ENCODE results near the gene UACA.

Gene UACA

DNA sequence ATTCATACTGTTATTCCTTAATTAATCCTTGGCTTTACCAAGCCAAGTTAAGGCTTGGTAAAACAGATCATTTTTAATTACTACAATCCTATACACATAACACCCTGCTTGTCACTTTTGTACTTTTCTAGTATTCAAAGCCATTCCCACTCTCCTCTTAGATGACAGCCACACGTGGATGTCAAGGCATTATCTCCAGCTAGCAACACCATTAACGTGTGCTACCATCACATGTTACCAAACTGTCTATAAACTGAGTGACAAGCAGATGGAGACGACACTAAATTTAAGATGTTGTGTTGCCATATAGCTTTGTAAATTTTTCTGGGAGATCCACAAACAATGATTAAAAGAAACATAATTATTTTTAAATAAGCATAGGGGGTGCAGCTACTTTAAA is 103.7 kb downstream of the UACA start:
- no peak for DNase-seq

DNA sequence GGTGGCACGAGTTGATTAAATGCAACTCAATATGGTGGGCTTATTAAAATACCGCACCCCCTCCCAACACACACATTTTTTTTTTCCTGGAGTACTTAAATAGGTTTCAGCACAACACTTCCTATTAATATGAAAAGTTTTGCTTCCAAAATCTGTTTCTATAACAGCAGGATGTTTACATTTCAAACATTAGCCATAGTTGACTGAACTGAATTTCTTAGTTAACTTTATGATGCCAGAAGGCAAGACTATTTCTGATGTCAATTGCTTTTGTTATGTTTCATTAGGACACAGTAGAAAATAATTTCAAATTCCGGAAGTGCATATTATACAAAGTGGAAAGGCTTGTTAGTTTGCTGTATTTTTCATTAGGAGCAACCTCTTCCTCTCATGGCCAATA is 104.7 kb downstream of the UACA start:
- DNase-seq: no peak

DNA sequence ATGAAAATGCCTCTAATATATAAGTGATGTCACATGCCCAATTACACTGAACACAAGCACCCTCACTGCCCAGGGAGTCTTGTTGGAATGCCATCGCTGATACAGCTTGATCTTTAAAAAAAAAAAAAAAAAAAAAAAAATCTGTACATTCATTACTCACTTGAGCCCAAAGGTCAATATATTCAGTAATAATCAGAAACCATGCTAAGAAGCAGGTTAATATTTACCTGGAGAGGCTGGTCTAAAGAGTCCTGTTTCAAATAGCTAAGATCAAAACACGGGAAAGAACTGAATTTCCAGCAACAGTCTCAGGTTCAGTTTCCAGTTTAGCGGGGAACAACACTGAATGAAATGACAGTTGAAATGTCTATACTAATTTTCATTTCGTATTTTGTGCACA is 109.9 kb downstream of the UACA start:
- DNase-seq: no peak

DNA sequence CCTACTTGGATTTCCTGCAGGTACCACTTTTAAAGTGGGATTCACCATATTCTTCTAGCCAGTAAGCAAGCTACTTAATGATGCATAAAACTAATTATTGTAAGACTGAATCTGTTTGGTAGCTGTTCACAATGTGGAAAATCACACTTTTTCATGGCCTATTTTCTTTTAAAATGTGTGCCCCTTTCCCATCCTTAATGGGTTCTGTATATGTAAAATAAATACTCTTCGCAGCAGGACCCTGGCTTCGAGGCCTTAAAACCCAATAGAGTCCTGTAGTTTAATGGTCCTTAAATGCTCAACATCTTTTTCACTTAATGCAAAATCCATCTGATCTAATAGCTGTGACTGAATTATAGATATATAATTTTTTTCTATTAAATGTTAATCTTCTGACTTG is 111.0 kb downstream of the UACA start:
- no peak for DNase-seq

DNA sequence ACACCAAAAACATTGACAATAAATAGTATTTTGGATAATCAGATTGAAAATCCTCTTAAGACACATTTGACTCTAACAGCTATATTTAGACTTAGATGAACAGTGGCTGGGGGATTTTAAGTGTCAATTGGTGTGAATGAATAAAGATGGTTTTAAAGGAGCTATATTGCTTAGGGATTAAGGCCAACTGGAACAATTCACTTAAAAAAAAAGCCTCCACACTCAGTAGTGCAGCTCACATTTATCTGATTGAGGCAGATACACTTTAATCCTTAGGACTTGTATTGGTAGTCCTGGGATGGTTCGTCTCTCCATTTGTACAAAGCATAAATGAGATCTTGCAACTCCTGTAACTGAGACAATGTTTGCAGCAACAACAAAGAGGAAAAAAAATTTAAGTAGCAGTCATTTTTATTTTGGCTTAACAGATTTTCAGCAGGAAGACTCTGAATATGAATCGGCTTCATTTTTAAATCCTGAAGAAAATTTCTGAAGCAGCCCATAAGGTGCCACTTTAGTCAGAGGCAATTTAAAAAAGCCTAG is 112.0 kb downstream of the UACA start:
- DNase-seq: no peak

DNA sequence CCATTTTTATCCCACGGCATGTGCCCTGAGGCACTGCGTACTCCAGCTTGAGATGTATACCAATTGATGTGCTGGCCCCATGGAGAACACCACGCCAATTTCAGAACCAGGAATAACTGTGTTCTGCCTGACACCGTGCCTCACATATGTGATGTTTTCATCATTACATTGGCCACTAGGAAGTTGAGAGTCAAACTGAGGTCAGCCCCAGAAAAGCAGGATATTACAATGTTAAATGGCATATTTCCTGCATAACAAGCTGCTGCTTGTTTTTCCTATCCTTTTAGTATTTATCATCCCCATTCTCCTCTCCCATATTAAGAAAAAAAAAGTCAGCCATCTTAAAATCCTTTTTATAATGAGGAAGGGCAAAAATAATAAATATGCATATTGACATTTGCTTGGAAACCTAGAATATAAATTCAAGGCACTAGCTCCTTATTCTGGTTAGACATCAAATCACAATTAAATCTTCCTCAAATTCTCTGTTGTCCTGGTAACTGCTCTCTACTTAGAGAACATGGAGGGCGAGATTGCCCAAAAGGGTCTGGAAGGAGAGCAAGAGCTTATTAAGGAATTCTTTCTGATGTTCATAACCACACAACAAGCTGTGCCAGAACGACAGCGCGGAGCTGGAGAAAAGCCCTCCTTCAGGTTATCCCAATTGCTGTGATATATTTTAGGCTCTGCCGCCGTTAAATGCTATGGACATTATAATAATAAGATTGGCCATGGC is 112.6 kb downstream of the UACA start:
- DNase-seq: no peak

DNA sequence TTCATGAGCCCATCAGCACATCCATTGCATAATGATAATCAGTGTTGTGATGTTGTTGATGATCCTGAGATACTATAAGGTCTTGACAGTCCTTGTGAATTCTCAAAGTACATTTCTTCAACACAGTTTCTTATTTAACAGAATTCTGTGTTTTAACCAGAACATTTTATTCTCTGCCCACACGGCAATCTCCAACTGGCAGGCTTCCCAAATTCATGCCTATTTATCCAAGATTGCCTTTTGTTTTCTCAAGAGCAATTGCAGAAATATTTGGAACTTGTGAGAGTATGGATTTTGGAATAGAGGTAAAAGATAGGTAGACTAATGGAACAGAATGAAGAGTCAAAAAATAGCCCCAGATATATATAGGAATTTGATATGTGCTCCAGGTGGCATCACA is 116.0 kb downstream of the UACA start:
- no peak for DNase-seq

DNA sequence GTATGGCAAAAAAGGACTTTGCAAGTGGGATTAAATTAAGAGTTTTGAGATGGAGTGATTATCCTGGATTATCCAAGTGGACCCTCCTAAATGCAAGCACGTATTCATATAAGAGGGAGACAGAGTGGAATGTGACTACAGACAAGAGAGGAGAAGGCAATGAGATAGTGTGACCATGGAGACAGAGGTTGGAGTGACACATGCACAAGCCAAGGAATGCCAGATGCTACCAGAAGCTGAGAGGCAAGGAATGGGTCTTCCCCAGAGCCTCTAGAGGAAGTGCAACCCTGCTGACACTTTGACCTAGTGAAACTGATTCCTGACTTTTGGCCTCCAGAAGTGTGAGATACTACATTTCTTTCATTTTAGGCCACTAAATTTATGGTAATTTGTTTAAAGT is 117.2 kb downstream of the UACA start:
- no peak for DNase-seq

DNA sequence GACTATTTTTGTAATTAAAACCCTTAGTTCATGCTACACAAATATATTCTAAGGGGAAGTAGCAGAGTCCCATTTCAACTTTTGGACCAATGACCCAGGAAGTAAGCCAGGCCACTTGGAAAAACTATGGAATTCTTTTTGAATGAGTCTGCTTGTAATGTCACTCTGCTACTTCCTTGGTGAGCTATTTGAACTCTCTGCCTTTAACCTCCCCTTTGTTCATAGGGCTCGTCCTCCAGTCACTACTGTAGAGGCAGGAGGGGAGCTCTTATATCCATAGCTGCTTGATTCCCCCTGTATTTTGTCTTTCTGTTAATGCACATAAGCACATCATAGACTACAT is 119.6 kb downstream of the UACA start:
- DNase-seq: no peak

DNA sequence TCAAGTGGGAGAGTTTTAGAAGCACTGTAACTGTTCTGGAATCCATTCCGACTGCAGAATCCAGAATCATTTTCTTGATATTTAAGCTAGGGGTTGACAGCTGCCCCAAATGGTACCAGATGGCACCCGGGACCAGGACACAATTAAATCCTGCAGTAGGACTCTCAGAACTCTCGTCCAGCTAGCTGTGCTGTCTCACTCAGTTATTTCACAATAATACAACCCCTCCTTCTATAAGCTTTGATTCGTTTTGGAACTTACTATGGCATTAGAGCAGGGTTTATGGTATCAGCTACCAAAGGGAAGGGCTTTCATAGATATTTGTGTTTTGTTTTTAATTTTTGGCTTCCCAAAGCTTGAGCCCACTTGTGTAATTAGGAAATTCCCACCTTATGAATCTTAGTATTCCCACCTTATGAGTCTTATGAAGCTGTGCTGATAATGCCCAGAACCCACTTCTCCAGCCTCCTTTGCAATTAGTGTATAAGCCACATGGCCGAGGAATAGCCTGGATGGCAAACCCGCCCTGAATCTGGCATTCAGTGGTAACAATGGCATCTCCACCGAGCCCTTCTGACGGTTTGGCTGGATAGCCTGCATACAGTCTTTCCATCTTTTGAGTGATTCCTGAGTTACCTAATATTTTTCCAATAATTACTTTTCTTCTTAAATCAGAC is 120.1 kb downstream of the UACA start:
- no peak for DNase-seq

DNA sequence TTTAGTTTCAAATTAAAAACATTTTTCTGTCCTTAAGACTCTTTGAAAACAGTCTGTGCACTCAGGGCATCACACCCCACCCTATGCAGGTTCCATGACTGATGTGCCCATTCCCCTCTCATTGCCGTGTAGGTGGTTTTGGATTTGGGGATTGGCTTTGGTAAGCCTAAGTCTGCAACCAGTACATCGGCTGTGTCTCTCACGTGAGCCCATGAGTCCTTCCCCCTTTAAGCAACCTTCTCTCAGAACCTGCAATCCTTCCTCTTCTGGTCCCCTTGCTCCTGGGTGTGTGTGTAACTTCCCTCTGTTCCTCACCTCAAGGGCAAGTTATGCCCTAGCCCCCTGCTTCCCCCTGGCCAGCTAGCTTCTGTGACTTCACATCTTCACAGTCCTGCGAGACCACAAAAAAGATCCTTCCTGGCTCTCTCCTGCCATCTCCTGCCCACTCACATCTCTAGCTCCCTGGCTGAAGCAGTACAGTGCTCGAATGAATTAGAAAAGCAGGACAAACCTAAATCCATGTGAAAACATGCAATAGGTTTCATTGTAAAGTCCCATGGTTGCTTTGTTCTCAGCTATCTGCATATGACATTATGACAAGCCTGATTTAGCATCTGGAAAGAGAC is 126.7 kb downstream of the UACA start:
- peak; percentile 64 for DNase-seq

DNA sequence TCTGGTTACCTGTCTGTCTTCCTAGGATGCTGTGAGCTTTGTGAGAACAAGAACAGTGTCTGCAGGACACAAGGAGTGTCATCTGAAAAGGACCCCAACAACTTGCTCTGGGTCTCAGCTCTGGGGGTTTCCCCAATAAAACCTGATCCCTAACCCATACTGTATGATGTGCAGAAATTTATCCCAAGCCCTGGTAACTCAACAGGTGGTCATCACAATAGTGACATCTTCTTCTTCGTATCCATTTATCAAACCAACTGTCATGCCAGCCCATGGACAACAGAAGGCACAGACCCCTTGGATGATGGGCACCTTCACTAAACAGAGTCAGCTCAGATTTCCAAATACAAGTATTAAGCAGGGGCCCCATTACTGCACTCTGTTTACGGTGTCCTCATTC is 127.5 kb downstream of the UACA start:
- DNase-seq: no peak

DNA sequence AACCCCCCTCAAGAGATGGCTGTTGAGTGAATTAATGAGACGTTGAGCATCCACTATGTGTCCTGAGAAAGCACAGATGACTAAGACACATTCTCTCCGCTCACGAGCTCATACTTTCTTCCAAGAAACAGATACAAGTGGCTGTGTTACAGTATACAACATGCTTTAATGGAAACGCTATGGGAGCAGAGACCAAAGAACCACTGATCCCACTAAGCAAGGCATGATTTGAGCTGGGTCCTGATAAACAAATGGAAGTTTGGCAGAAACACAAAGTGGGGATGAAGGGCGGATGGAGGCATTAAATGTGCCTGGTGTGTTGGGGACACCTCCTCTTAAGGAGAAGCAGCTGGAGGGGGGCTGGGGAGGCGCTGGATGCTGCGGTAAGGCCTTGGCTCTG is 129.4 kb downstream of the UACA start:
- no peak for DNase-seq

DNA sequence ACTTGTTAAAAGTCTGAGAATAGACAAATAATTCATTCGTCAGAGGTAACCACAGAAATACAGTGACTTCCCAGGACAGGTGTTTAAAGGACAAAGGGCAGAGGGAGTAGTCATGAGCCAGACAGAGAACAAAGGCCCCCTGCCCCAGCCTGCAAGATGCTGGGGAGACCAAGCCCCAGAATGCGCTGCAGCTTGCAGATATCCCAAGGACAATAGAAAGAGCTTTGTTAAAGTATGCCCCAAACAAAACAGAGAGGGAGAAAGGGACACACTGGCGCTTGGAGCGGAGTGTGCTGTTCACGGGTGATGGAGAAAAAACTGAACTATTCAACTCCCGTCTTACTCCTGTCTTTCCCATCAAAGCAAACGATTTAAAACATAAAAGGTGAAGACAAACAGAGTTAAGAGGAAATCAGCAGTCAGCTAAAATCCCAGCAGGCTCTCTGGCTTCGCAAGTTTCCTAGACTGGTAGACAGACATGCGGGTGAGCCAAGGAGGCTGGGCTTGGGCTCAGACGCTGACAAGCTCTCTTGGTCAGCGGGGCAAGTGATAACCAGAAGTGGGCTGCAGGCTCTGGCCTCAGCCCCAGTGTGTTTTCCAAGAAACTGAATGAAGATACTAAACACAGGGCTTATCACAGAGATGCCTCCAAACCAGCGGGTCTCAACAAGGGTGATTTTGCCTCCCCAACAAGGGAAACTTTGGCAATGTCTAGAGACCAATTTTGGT is 130.1 kb downstream of the UACA start:
- peak; percentile 95 for DNase-seq

DNA sequence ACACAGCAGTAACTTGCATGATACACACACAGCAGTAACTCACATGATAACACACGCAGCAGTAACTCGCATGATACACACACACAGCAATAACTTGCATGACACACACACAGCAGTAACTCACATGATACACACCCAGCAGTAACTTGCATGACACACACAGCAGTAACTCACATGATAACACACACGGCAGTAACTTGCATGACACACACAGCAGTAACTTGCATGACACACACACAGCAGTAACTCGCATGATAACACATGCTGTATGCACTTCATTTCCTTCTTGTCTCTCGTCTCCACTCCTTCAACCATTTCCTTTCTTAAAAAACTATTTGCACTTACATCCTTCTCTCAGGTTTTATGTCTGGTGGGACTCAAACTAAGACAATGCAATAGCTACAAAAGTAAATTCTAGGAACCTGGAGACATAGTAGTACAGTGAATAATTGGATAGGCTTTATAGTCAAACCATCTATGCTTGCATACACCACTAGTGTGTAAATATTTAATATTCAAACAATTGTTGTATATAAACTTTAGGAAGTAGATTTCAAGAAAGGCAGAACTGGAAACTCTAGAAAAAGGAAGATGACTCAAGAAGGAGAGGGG is 130.8 kb downstream of the UACA start:
- DNase-seq: peak; percentile 49

DNA sequence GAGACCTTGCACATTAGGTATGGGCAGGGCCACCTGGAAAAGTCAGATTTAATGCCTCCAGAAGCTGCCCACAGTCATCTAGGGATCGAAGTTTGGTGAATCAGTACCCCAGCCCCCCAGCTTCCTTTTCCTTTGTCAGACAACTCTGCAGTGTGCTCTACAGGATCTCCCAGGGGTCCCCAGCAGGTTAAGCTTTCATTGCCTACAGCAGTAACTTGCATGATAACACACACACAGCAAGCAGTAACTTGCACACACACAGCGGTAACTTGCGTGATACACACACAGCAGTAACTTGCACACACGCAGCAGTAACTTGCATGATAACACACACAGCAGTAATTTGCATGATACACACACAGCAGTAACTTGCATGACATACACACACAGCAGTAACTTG is 131.3 kb downstream of the UACA start:
- DNase-seq: no peak

DNA sequence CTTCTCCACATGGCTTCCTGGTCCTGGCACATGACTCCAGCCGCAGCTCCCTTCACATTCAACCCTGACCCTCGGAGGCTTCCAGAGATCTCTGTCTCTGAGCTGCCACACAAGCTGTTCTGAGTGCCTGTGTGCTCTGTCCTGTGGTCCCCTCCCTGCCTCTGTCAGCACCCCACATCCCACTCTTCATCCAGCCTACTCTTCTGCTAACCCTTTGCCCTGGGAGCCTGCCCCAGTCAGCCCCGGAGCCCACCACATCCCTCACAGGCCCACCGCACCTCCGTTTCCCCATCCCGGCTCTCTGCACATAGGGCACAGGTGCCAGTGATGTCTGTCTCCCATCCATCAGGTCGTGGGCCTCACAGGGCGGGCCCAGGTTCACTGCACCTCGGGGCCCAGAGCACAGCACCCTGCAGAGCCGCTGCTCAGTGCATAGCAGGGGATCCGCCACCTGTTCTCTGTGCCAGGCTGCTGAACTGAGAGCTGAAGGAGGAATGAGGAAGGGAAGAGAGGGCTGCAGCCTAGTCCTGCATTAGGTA is 133.6 kb downstream of the UACA start:
- no peak for DNase-seq

DNA sequence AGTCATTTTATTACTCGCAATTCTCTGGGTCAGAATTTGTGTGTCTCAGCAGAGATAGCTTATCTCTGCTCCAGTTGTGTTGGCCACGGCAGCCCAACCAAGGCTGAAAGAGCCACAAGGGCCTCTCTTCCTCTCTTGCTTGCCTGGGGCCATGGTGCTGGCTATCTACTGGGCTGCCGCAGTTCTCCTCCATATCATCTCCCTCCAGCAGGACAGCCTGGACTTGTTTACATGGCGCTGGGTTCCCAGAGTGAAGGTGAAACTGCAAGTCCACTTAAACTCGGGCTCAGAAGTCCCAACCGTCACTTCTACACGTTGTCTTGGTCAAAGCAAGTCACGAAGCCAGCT is 134.8 kb downstream of the UACA start:
- peak; percentile 83 for DNase-seq

DNA sequence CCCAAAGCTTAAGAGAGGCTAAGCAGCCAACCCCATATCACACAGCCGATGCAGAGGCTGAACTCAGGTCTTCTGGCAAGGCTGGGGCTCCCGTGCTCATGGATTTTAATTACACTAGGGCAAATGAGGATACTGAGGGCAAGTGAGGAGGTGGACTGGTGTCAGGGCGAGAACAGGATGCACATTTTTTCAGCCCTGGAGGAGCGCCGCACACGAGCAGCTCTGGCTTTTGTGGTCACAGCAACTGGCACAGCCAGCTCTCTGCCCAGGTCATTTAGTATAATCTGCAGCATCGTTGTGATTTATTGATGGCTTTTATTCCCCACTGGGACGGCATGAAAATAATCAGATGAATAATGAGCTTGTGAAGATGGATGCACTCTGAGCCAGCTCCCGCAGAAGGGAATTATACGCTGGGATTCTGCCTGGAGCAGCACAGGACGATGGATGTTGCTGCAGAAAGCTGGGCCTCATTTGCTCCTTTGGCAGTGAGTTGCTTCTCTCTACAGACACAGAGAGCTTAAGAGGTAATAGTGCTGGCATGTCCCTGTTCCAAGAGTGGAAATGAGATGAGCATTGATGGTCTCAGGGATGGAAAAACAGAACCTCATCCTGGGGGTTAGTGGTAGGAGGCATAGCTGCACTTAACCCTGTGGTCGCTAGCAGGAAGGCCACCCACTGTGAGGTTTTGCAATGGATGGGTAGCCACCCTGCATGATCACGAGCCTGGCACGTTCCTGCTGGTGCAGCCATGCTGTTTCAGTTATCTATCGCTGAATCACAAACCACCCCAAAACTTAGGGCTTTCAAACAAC is 135.4 kb downstream of the UACA start:
- DNase-seq: no peak

DNA sequence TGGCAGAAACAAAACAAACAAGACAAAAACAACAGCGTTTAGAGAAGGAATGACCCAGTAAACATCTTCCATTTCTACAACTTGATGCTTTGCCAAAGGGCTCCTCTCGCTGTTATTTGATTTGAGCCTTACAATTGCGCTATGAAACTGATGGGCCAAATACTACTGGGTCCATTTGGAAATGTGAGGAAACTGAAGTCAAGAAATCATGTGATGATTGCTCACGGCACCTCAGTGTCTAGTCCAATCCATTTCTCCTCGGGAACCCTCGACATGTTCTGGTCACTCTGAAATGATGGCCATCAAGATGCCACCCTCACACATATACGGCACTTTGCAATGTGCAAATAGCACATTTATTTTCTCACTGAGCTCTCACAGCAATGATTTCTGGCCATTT is 136.0 kb downstream of the UACA start:
- DNase-seq: no peak

DNA sequence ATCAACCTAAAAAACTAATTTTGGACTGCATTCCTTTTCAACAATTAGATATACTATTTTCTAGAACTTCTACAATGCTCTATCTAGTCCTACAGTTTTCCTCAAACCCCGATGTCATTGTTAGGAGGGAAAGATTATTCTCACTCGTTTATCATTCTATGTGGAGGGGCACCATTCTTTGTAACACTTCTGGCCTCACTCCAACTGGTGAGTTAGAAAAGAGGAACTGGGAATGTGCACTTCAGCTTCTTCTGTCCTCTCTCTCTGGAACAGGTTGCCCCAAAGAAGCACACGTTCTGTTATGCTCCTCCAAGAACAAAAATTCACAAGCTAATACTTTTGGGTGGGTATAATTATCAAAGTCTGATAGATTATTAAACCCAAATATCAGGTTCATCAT is 137.9 kb downstream of the UACA start:
- DNase-seq: peak; percentile 95

DNA sequence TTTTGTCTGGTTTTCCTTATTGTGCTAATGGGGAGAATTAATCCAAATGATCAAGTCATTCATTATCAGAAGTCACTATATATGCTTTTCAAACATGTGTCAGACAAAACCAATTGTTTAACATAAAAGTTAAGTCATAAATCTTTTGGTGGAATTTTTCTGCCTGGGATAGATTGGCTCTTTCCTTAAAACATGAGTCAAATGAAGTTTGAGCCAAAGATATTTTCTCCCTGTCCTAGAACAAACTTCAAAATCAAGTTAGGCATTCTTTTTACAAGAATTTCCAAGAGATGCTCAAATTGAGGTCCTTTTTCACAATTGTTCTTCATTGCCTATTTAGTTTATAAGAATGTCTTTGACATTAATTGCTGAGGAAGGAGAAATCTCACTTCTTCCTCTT is 138.3 kb downstream of the UACA start:
- DNase-seq: no peak

Measured in OCI-M1 (cell line).